ENCODE measurements around the gene CCER1. TPM values are rescaled to one million over a fixed set of nuclear protein-coding genes. Genes with fewer than 3 reads are reported as not detected.

CCER1 gene
- total and polyA plus RNA-seq, 8 donors, result not detected

DNA sequence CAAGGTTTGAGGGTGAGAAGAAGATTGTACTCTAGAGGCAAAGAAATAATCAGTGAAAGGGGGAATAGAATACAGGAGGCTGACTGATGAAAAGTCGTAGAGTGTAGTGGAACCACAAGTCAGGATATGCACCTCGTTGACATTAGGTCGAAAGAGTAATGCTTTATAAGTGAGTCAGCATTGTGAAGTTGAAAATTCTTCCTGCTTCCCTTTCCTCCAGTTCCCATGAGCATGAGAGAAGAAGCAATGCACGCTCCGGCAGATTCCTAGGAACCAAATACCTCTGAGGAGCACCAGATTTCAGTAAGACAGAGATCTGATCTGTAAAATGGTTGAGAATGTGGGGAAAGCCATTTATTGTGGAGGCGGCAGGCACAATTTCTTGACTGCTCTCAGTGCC, 16.5 kb downstream of the CCER1 start:
- no peak overlapping the region for H3K4me3 ChIP-seq
- no peak for TF ChIP-seq EP300 (IDR thresholded peaks at IDR 0.05)
- TF ChIP-seq POLR2AphosphoS5 (IDR thresholded peaks at IDR 0.05), result no peak
- no peak for TF ChIP-seq POLR2A (IDR thresholded peaks at IDR 0.05)
- TF ChIP-seq, protein P1, sequence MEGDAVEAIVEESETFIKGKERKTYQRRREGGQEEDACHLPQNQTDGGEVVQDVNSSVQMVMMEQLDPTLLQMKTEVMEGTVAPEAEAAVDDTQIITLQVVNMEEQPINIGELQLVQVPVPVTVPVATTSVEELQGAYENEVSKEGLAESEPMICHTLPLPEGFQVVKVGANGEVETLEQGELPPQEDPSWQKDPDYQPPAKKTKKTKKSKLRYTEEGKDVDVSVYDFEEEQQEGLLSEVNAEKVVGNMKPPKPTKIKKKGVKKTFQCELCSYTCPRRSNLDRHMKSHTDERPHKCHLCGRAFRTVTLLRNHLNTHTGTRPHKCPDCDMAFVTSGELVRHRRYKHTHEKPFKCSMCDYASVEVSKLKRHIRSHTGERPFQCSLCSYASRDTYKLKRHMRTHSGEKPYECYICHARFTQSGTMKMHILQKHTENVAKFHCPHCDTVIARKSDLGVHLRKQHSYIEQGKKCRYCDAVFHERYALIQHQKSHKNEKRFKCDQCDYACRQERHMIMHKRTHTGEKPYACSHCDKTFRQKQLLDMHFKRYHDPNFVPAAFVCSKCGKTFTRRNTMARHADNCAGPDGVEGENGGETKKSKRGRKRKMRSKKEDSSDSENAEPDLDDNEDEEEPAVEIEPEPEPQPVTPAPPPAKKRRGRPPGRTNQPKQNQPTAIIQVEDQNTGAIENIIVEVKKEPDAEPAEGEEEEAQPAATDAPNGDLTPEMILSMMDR (IDR thresholded peaks at IDR 0.05), result no peak
- H3K4me1 ChIP-seq, result no peaks in the 10 kb centered on the region
- H3K9me3 ChIP-seq, result no peaks in the 10 kb centered on the region
- no peaks in the 10 kb centered on the region for H3K36me3 ChIP-seq
- intact Hi-C loops (cut with DNase I; ENCODE audit: low total_unique reads), result no loop called here
- H3K27me3 ChIP-seq, result no peaks in the 10 kb centered on the region
- 50 to 56% (median 55%) methylated on average over 6 of the region's 6 CpGs for WGBS, 5 donors
- H3K27ac ChIP-seq, result no peak overlapping the region
- peak in 1 of 2 donors; percentile 31 for DNase-seq

DNA sequence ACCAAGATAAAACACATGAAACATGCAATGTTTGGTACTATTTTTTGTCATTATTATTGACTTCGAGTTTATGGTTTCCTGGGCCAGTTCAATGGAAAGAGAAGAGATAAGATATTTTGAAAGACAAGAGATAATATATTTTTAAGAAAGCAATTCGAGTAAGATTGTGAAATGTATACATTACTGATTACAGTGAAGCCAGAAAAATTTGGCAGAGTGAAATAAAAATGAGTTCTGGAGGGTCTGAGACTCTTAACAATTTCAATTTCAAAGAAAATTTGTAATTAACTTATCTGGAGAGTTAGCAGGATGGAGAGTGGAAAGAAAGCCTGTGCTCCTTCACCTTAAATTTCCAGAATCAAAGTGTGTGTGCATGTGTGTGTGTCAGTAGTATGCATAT, 17.3 kb downstream of the CCER1 start:
- no peak for TF ChIP-seq POLR2A (IDR thresholded peaks at IDR 0.05)
- TF ChIP-seq, protein P1 (IDR thresholded peaks at IDR 0.05), result no peak
- TF ChIP-seq EP300 (IDR thresholded peaks at IDR 0.05), result no peak
- TF ChIP-seq POLR2AphosphoS5 (IDR thresholded peaks at IDR 0.05), result no peak
- H3K9me3 ChIP-seq, result no peaks in the 10 kb centered on the region
- no peak overlapping the region for H3K4me3 ChIP-seq
- intact Hi-C loops (cut with DNase I; ENCODE audit: low total_unique reads), result no loop called here
- no peak for DNase-seq
- WGBS, 5 donors, result 19 to 53% (median 43%) methylated on average over 2 of the region's 2 CpGs
- no peak overlapping the region for H3K27ac ChIP-seq
- no peaks in the 10 kb centered on the region for H3K4me1 ChIP-seq
- H3K36me3 ChIP-seq, result no peaks in the 10 kb centered on the region
- no peaks in the 10 kb centered on the region for H3K27me3 ChIP-seq

DNA sequence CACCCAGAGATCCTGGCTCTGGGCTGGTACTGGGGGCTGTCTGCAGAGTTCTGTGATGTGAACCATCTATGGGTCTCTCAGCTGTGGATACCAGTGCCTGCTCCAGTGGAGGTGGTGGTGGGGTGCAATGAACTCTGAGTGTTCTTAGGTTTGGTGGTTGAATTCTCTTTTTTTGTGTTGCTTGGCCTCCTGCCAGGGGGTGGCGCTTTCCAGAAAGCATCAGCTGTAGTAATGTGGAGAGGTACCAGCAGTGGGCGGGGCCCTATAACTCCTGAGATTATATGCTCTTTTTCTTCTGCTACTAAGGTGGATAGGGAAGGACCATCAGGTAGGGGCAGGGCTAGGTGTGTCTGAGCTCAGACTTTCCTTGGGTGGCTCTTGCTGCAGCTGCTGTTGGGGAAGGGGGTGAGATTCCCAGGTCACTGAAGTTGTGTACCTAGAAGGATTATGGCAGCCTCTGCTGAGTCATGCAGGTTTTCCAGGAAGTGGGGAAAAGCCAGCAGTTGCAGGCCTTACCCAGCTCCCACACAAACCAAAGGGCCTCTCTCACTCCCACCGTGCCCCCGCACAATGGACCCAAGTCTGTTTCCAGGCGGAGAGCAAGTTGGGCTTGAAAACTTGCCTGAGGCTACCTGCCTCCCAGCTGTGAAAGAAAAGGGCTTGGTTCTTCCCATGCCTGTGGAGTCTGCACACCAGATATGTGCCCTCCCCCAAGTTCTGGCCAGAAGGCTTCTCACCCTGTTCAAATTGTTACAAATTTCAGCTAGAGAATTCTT, 18.6 kb downstream of the CCER1 start:
- Histone ChIP-seq H3K4me1 (no peaks in the 10 kb centered on the region), H3K36me3 (no peaks in the 10 kb centered on the region), H3K27ac (no peak overlapping the region), H3K9me3 (no peaks in the 10 kb centered on the region), H3K4me3 (no peak overlapping the region), H3K27me3 (no peaks in the 10 kb centered on the region)
- WGBS, 5 donors, result 88 to 96% (median 95%) methylated on average over 3 to 5 of the region's 5 CpGs
- no peak for TF ChIP-seq POLR2AphosphoS5 (IDR thresholded peaks at IDR 0.05)
- no peak for TF ChIP-seq POLR2A (IDR thresholded peaks at IDR 0.05)
- TF ChIP-seq, protein P1 (IDR thresholded peaks at IDR 0.05), result no peak
- no peak for TF ChIP-seq EP300 (IDR thresholded peaks at IDR 0.05)
- DNase-seq, result no peak
- intact Hi-C loops (cut with DNase I; ENCODE audit: low total_unique reads), result no loop called here

DNA sequence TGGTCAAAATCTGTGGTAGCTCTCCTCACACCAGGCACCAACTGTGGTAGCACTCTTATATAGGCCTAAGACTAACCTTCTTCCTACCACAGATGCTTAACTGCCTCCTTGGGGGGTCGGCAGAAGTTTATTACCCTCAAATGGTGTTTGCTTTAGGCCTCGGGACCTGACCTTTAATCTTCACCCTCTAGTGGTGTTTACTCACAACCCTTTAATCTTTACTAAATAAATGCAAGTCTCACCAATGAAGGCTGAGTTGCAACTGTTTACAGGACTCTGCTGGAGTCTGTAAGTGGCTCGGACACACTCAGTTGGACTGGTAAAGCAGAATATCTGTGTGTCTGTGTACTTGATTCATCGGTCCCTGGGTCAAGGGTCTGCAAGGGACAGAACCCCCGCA, 29.4 kb downstream of the CCER1 start:
- H3K27me3 ChIP-seq, result no peaks in the 10 kb centered on the region
- H3K27ac ChIP-seq, result no peak overlapping the region
- H3K9me3 ChIP-seq, result peaks cover 0 to 22% (median 16%) of the 10 kb centered on the region in 4 donors
- TF ChIP-seq POLR2A (IDR thresholded peaks at IDR 0.05) (no peak), POLR2AphosphoS5 (IDR thresholded peaks at IDR 0.05) (no peak), EP300 (IDR thresholded peaks at IDR 0.05) (no peak)
- TF ChIP-seq, protein P1 (IDR thresholded peaks at IDR 0.05), result no peak
- H3K4me3 ChIP-seq, result no peak overlapping the region
- no peaks in the 10 kb centered on the region for H3K4me1 ChIP-seq
- WGBS, 5 donors, result 34 to 56% (median 44%) methylated on average over 5 of the region's 5 CpGs
- no peak for DNase-seq
- H3K36me3 ChIP-seq, result no peaks in the 10 kb centered on the region
- intact Hi-C loops (cut with DNase I; ENCODE audit: low total_unique reads), result no loop called here
